WTC11 (cell line): ENCODE results near the gene ANP32E. TPM values are rescaled to one million over a fixed set of nuclear protein-coding genes. Genes with fewer than 3 reads are reported as not detected.

ENCODE experiments used
- ATAC-seq: fragments of 200-7000 bp; cut with Tn5 transposase; 2 replicates; pipeline ENCODE4 v1.10.0; 2021; ENCODE audit warnings: mild to moderate bottlenecking, moderate library complexity
- CTCF ChIA-PET: fragments of 300-600 bp; sonication (Branson Sonifier 250); formaldehyde crosslinking; loops from one replicate; lab custom pipeline; 2021; ENCODE audit warnings: antibody characterized with exemption; lab: Charles Lee
- POLR2A ChIA-PET: fragments of 350-600 bp; sonication (Branson Sonifier 250); formaldehyde crosslinking; loops from one replicate; lab custom pipeline; 2021; ENCODE audit warnings: antibody characterized with exemption; lab: Charles Lee
- DNase-seq: peaks from one replicate; pipeline ENCODE4 v3.0.0; 2021; ENCODE audit warnings: low spot score
- H3K27ac Mint-ChIP-seq: 2 replicates; pipeline ENCODE4 v1.8.0; 2021; ENCODE audit warnings: mixed read lengths
- H3K27me3 Mint-ChIP-seq: 2 replicates; pipeline ENCODE4 v1.8.0; 2021; ENCODE audit warnings: low read depth, mild to moderate bottlenecking, moderate library complexity, mixed read lengths
- H3K36me3 Mint-ChIP-seq: 2 replicates; pipeline ENCODE4 v1.8.0; 2021; ENCODE audit warnings: mixed read lengths
- H3K4me1 Mint-ChIP-seq: 2 replicates; pipeline ENCODE4 v1.8.0; 2022; ENCODE audit warnings: mixed read lengths
- H3K4me3 Mint-ChIP-seq: 2 replicates; pipeline ENCODE4 v1.8.0; 2021; ENCODE audit warnings: mild to moderate bottlenecking, moderate library complexity, mixed read lengths
- H3K9me3 Mint-ChIP-seq: 2 replicates; pipeline ENCODE4 v1.8.0; 2021; ENCODE audit warnings: mixed read lengths
- CDX4 ChIP-seq: fragments of 250-450 bp; sonication (Bioruptor Pico); IDR thresholded peaks from 2 replicates; pipeline ENCODE4 v1.9.0; 2021; ENCODE audit warnings: moderate library complexity, mild to moderate bottlenecking, inconsistent platforms, borderline replicate concordance
- CREM ChIP-seq: sonication (generic); formaldehyde crosslinking; IDR thresholded peaks from 2 replicates; pipeline ENCODE4 v1.8.1; 2022; ENCODE audit warnings: mild to moderate bottlenecking, missing genetic modification reagents, moderate library complexity
- ERG ChIP-seq: fragments of 250-450 bp; sonication (Bioruptor Pico); IDR thresholded peaks from 2 replicates; pipeline ENCODE4 v1.8.0; 2021; ENCODE audit warnings: mild to moderate bottlenecking
- FOXP1 ChIP-seq: sonication (generic); formaldehyde crosslinking; IDR thresholded peaks from 2 replicates; pipeline ENCODE4 v1.8.0; 2022; ENCODE audit warnings: missing genetic modification reagents, mild to moderate bottlenecking, moderate library complexity, borderline replicate concordance
- IRF1 ChIP-seq: sonication (generic); formaldehyde crosslinking; IDR thresholded peaks from 2 replicates; pipeline ENCODE4 v1.8.0; 2023; ENCODE audit warnings: missing genetic modification reagents
- JUN ChIP-seq: sonication (generic); formaldehyde crosslinking; IDR thresholded peaks from 2 replicates; pipeline ENCODE4 v1.8.0; 2023; ENCODE audit warnings: mild to moderate bottlenecking, missing genetic modification reagents
- RORB ChIP-seq: fragments of 250-450 bp; sonication (Bioruptor Pico); IDR thresholded peaks from 2 replicates; pipeline ENCODE4 v1.9.0; 2021; ENCODE audit warnings: mild to moderate bottlenecking
- SMAD3 ChIP-seq: sonication (generic); formaldehyde crosslinking; IDR thresholded peaks from 2 replicates; pipeline ENCODE4 v1.8.0; 2022; ENCODE audit warnings: missing genetic modification reagents, mild to moderate bottlenecking, borderline replicate concordance
- TCF7 ChIP-seq: sonication (generic); formaldehyde crosslinking; IDR thresholded peaks from 2 replicates; pipeline ENCODE4 v1.8.0; 2022; ENCODE audit warnings: mild to moderate bottlenecking, low read depth, missing genetic modification reagents, moderate library complexity
- TP53 ChIP-seq: sonication (generic); formaldehyde crosslinking; IDR thresholded peaks from 2 replicates; pipeline ENCODE4 v1.8.1; 2023; ENCODE audit warnings: mild to moderate bottlenecking, missing genetic modification reagents
- ZNF121 ChIP-seq: sonication (generic); formaldehyde crosslinking; IDR thresholded peaks from 2 replicates; pipeline ENCODE4 v1.8.0; 2023; ENCODE audit warnings: missing genetic modification reagents
- ZNF219 ChIP-seq: sonication (generic); formaldehyde crosslinking; IDR thresholded peaks from 2 replicates; pipeline ENCODE4 v1.8.0; 2023; ENCODE audit warnings: missing genetic modification reagents, mild to moderate bottlenecking, borderline replicate concordance
- ZNF281 ChIP-seq: sonication (generic); formaldehyde crosslinking; IDR thresholded peaks from 2 replicates; pipeline ENCODE4 v1.8.0; 2023; ENCODE audit warnings: mild to moderate bottlenecking, missing genetic modification reagents
- ZNF396 ChIP-seq: fragments of 250-450 bp; sonication (Bioruptor Pico); IDR thresholded peaks from 2 replicates; pipeline ENCODE4 v1.8.0; 2021; ENCODE audit warnings: mild to moderate bottlenecking, moderate library complexity, borderline replicate concordance
- ZNF532 ChIP-seq: fragments of 250-450 bp; sonication (Bioruptor Pico); IDR thresholded peaks from 2 replicates; pipeline ENCODE4 v1.9.0; 2021; ENCODE audit warnings: mild to moderate bottlenecking, borderline replicate concordance
- total RNA-seq: library from RNA; stranded (reverse); gene quantifications from 3 replicates; pipeline ENCODE4 v1.2.3, GENCODE V29; 2021
- TF ChIP-seq, protein P1 (sequence below): fragments of 250-450 bp; sonication (Bioruptor Pico); IDR thresholded peaks from 2 replicates; pipeline ENCODE4 v1.9.0; 2021; ENCODE audit warnings: mild to moderate bottlenecking
- TF ChIP-seq, protein P2 (sequence below): fragments of 200-600 bp; IDR thresholded peaks from 2 replicates; pipeline ENCODE4 v1.8.0; 2022; ENCODE audit warnings: antibody characterized with exemption

The ANP32E gene
- total RNA-seq, 1 experiment from 2014 or later = 119 TPM

DNA sequence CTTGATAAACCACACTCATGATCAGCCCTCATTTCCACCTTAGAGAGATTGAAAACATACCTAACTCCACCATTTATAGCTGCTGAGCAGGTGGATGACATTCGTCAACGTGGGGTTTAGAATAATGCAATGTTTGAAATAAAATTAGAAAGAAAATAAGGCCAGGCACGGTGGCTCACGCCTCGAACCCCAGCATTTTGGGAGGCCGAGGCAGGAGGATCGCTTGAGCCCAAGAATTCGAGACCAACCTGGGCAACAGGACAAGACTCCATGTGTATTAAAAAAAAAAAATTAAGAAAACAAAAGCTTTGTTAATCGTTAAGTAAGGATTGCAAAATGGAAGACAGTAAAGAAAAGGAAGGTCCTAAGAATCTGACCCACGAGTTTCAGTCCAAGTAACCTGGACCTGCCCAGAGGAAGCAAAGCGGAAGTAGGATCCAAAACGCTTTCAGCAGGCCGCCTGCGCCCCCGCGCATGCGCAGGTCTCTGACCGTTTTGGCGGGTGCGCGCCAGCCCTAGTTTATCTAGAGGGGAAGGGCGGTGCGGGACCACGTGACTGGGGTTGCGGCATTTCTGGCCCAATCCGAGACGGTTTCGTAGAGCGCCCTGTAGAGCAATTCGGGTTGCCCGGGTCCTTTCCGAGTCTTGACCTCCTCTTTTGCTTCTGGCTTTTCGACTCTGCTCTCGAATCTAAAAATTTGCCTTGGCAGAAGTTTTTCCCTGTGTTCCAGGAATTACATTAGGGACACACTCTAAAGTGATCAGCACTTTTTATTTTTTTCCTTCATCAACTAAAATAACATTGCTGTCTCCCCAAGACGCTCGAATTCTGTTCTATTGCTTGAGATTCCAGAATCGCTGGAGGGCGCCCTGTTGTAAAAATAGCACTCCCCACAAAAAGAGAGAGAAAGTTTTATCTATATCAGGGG lies 22.5 kb downstream of the ANP32E start (continued):
- no peak for TF ChIP-seq ZNF532
- TF ChIP-seq CDX4 (CRISPR knock-in tag) = no peak
- TF ChIP-seq ZNF396 (CRISPR knock-in tag) = no peak
- no peak for TF ChIP-seq ZNF281 (CRISPR knock-in tag)

- CTCF ChIA-PET = no interaction called here
- no peaks in the 10 kb centered on the region for H3K36me3 Mint-ChIP-seq
- H3K4me3 Mint-ChIP-seq = no peak overlapping the region
- no peak for DNase-seq
- no peaks in the 10 kb centered on the region for H3K9me3 Mint-ChIP-seq
- H3K4me1 Mint-ChIP-seq = peaks cover 6% of the 10 kb centered on the region
- H3K27ac Mint-ChIP-seq = no peak overlapping the region
- H3K27me3 Mint-ChIP-seq = no peaks in the 10 kb centered on the region; the same call in 1 of the 2 replicates
- POLR2A ChIA-PET = no interaction called here
- no peak for ATAC-seq
- TF ChIP-seq, protein P1, sequence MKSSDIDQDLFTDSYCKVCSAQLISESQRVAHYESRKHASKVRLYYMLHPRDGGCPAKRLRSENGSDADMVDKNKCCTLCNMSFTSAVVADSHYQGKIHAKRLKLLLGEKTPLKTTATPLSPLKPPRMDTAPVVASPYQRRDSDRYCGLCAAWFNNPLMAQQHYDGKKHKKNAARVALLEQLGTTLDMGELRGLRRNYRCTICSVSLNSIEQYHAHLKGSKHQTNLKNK (CRISPR knock-in tag) = no peak
- TF ChIP-seq ZNF219 (CRISPR knock-in tag) (no peak), ZNF532 (no peak), TP53 (CRISPR knock-in tag) (no peak), IRF1 (no peak), TCF7 (CRISPR knock-in tag) (no peak), ERG (CRISPR knock-in tag) (no peak), CREM (CRISPR knock-in tag) (no peak), FOXP1 (CRISPR knock-in tag) (no peak), ZNF121 (CRISPR knock-in tag) (no peak), SMAD3 (CRISPR knock-in tag) (no peak), ZNF396 (CRISPR knock-in tag) (no peak), RORB (CRISPR knock-in tag) (no peak), JUN (no peak)
- TF ChIP-seq, protein P2, sequence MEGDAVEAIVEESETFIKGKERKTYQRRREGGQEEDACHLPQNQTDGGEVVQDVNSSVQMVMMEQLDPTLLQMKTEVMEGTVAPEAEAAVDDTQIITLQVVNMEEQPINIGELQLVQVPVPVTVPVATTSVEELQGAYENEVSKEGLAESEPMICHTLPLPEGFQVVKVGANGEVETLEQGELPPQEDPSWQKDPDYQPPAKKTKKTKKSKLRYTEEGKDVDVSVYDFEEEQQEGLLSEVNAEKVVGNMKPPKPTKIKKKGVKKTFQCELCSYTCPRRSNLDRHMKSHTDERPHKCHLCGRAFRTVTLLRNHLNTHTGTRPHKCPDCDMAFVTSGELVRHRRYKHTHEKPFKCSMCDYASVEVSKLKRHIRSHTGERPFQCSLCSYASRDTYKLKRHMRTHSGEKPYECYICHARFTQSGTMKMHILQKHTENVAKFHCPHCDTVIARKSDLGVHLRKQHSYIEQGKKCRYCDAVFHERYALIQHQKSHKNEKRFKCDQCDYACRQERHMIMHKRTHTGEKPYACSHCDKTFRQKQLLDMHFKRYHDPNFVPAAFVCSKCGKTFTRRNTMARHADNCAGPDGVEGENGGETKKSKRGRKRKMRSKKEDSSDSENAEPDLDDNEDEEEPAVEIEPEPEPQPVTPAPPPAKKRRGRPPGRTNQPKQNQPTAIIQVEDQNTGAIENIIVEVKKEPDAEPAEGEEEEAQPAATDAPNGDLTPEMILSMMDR = no peak
These were observed 23.8 kb downstream of the ANP32E start for GRCh38 chr1:150212070-150212469.
